ENCODE measurements around the gene LIMA1. TPM values are rescaled to one million over a fixed set of nuclear protein-coding genes. Genes with fewer than 3 reads are reported as not detected.
A peak's percentile ranks its signal among the peaks of the same experiment; 100 is the strongest.

LIMA1 gene
- total and polyA plus RNA-seq, 4 experiments from 2014 or later, result 4.9 to 14.9 (median 12.0) TPM

- H3K4me1 ChIP-seq (ENCODE audit: insufficient read depth, low read length), result no peaks in the 10 kb centered on the region
- Mint-ChIP-seq H3K27me3 (no peaks in the 10 kb centered on the region), H3K4me3 (no peak overlapping the region), H3K27ac (no peak overlapping the region), H3K9me3 (no peaks in the 10 kb centered on the region), H3K4me1 (peaks cover 0 to 4% (median 3%) of the 10 kb centered on the region in 4 donors), H3K36me3 (no peaks in the 10 kb centered on the region)
- H3K27me3 ChIP-seq (ENCODE audit: insufficient read depth, low read length), result no peaks in the 10 kb centered on the region
- DNase-seq, result no peak
- no peaks in the 10 kb centered on the region for H3K9me3 ChIP-seq (ENCODE audit: control insufficient read depth in 1 of 2, low read length in 2 of 2)
- intact Hi-C loops (cut with micrococcal nuclease), result no loop called here
- ChIA-PET POLR2A (ENCODE audit: partially characterized antibody) (no interaction called here), CTCF (ENCODE audit: partially characterized antibody) (no interaction called here)
- no peak overlapping the region for H3K27ac ChIP-seq (ENCODE audit: low read depth, low read length)
- no peaks in the 10 kb centered on the region for H3K36me3 ChIP-seq (ENCODE audit: insufficient read depth, low read length)
- no peak overlapping the region for H3K4me3 ChIP-seq (ENCODE audit: low read length in 2 of 2)
These were observed 53.1 kb downstream of the LIMA1 start for GRCh38 chr12:50230217-50230616.

- Mint-ChIP-seq H3K36me3 (no peaks in the 10 kb centered on the region), H3K4me3 (peak overlapping the region; percentile 57 to 86 (median 66)), H3K27me3 (no peaks in the 10 kb centered on the region), H3K27ac (peak overlapping the region in 6 of 7 donors; percentile 79 to 92 (median 88)), H3K9me3 (no peaks in the 10 kb centered on the region), H3K4me1 (peaks cover 15 to 23% (median 20%) of the 10 kb centered on the region in 4 donors)
- intact Hi-C loops (cut with micrococcal nuclease), result loop anchor here (1.0 to 5.0 kb wide), 3 partner anchors 8 to 178 kb away; partner anchors contain the start of genes COX14 and LARP4
- Histone ChIP-seq H3K27me3 (ENCODE audit: insufficient read depth, low read length) (no peaks in the 10 kb centered on the region), H3K4me1 (ENCODE audit: insufficient read depth, low read length) (peaks cover 31% of the 10 kb centered on the region), H3K9me3 (ENCODE audit: control insufficient read depth in 1 of 2, low read length in 2 of 2) (no peaks in the 10 kb centered on the region), H3K4me3 (ENCODE audit: low read length in 2 of 2) (no peak overlapping the region), H3K36me3 (ENCODE audit: insufficient read depth, low read length) (no peaks in the 10 kb centered on the region), H3K27ac (ENCODE audit: low read depth, low read length) (peak overlapping the region; percentile 36)
- ChIA-PET CTCF (ENCODE audit: partially characterized antibody) (interaction anchor here (0.6 to 1.9 kb wide), 2 partner anchors 12 to 60 kb away, joined by 3 to 5 read pairs; no protein-coding TSS in a partner anchor), POLR2A (ENCODE audit: partially characterized antibody) (interaction anchor here (1.1 to 5.7 kb wide), 3 partner anchors 12 to 59 kb away, joined by 4 to 88 read pairs (median 10); partner anchors contain the start of genes CERS5 and LIMA1)
- DNase-seq, result peak in 4 of 5 donors; percentile 33 to 83 (median 44)
These were observed 59.2 kb downstream of the LIMA1 start for GRCh38 chr12:50224026-50224692.

GRCh38 chr12:50222275-50222783 is 61.0 kb downstream of the LIMA1 start:
- Histone ChIP-seq H3K36me3 (ENCODE audit: insufficient read depth, low read length) (no peaks in the 10 kb centered on the region), H3K27me3 (ENCODE audit: insufficient read depth, low read length) (no peaks in the 10 kb centered on the region), H3K27ac (ENCODE audit: low read depth, low read length) (peak overlapping the region; percentile 75), H3K9me3 (ENCODE audit: control insufficient read depth in 1 of 2, low read length in 2 of 2) (no peaks in the 10 kb centered on the region), H3K4me1 (ENCODE audit: insufficient read depth, low read length) (peaks cover 41% of the 10 kb centered on the region), H3K4me3 (ENCODE audit: low read length in 2 of 2) (peak overlapping the region; percentile 68 to 81)
- H3K36me3 Mint-ChIP-seq, result peaks cover 0 to 2% of the 10 kb centered on the region in 2 donors
- intact Hi-C loops (cut with micrococcal nuclease), result loop anchor here (1.0 to 5.0 kb wide), 4 partner anchors 10 to 180 kb away; partner anchors contain the start of genes COX14 and LARP4
- no peak overlapping the region for H3K27ac Mint-ChIP-seq
- POLR2A ChIA-PET (ENCODE audit: partially characterized antibody), result interaction anchor here (0.6 to 5.7 kb wide), 12 partner anchors 9 to 1598 kb away, joined by 3 to 88 read pairs (median 3); partner anchors contain the start of genes CERS5, COX14 and LIMA1
- peaks cover 24 to 29% (median 27%) of the 10 kb centered on the region in 4 donors for H3K4me1 Mint-ChIP-seq
- DNase-seq, result peak; percentile 30 to 43 (median 32)
- H3K4me3 Mint-ChIP-seq, result no peak overlapping the region
- no peaks in the 10 kb centered on the region for H3K9me3 Mint-ChIP-seq
- CTCF ChIA-PET (ENCODE audit: partially characterized antibody), result interaction anchor here (1.1 to 3.1 kb wide), 5 partner anchors 11 to 135 kb away, joined by 4 to 35 read pairs (median 12); partner anchors contain the start of genes COX14 and LIMA1
- H3K27me3 Mint-ChIP-seq, result no peaks in the 10 kb centered on the region

GRCh38 chr12:50221228-50222008 is 61.9 kb downstream of the LIMA1 start:
- peaks cover 0 to 3% of the 10 kb centered on the region in 2 donors for H3K36me3 Mint-ChIP-seq
- H3K36me3 ChIP-seq (ENCODE audit: insufficient read depth, low read length), result no peaks in the 10 kb centered on the region
- no peaks in the 10 kb centered on the region for H3K27me3 Mint-ChIP-seq
- no peak for DNase-seq
- no peak overlapping the region for H3K27ac Mint-ChIP-seq
- ChIA-PET POLR2A (ENCODE audit: partially characterized antibody) (interaction anchor here (0.6 to 5.7 kb wide), 14 partner anchors 9 to 1031 kb away, joined by 3 to 88 read pairs (median 4); partner anchors contain the start of genes CERS5, COX14, LARP4 and LIMA1), CTCF (ENCODE audit: partially characterized antibody) (interaction anchor here (0.6 to 3.1 kb wide), 13 partner anchors 10 to 863 kb away, joined by 3 to 35 read pairs (median 4); partner anchors contain the start of genes COX14 and LIMA1)
- peaks cover 27 to 33% (median 30%) of the 10 kb centered on the region in 4 donors for H3K4me1 Mint-ChIP-seq
- peaks cover 49% of the 10 kb centered on the region for H3K4me1 ChIP-seq (ENCODE audit: insufficient read depth, low read length)
- H3K9me3 ChIP-seq (ENCODE audit: control insufficient read depth in 1 of 2, low read length in 2 of 2), result no peaks in the 10 kb centered on the region
- H3K4me3 ChIP-seq (ENCODE audit: low read length in 2 of 2), result peak overlapping the region; percentile 68 to 81
- intact Hi-C loops (cut with micrococcal nuclease), result loop anchor here (1.0 to 5.0 kb wide), 5 partner anchors 9 to 181 kb away; partner anchors contain the start of genes COX14, LARP4 and LIMA1
- no peaks in the 10 kb centered on the region for H3K27me3 ChIP-seq (ENCODE audit: insufficient read depth, low read length)
- peak overlapping the region; percentile 75 for H3K27ac ChIP-seq (ENCODE audit: low read depth, low read length)
- no peaks in the 10 kb centered on the region for H3K9me3 Mint-ChIP-seq
- H3K4me3 Mint-ChIP-seq, result no peak overlapping the region

- Histone ChIP-seq H3K9me3 (ENCODE audit: control insufficient read depth in 1 of 2, low read length in 2 of 2) (no peaks in the 10 kb centered on the region), H3K4me3 (ENCODE audit: low read length in 2 of 2) (peak overlapping the region in 1 of 2 donors; percentile 81), H3K36me3 (ENCODE audit: insufficient read depth, low read length) (no peaks in the 10 kb centered on the region), H3K27me3 (ENCODE audit: insufficient read depth, low read length) (no peaks in the 10 kb centered on the region), H3K27ac (ENCODE audit: low read depth, low read length) (peak overlapping the region; percentile 75), H3K4me1 (ENCODE audit: insufficient read depth, low read length) (peaks cover 49% of the 10 kb centered on the region)
- Mint-ChIP-seq H3K9me3 (no peaks in the 10 kb centered on the region), H3K4me1 (peaks cover 28 to 36% (median 32%) of the 10 kb centered on the region in 4 donors), H3K36me3 (peaks cover 0 to 3% of the 10 kb centered on the region in 2 donors), H3K27me3 (no peaks in the 10 kb centered on the region), H3K4me3 (peak overlapping the region in 3 of 8 donors; percentile 66 to 71 (median 69)), H3K27ac (peak overlapping the region in 6 of 7 donors; percentile 77 to 93 (median 89))
- ChIA-PET CTCF (ENCODE audit: partially characterized antibody) (interaction anchor here (1.3 to 3.1 kb wide), 8 partner anchors 9 to 149 kb away, joined by 3 to 35 read pairs (median 6); partner anchors contain the start of genes COX14 and LIMA1), POLR2A (ENCODE audit: partially characterized antibody) (interaction anchor here (0.6 to 5.7 kb wide), 9 partner anchors 8 to 136 kb away, joined by 3 to 88 read pairs (median 7); partner anchors contain the start of genes CERS5, COX14, LIMA1 and SMARCD1)
- DNase-seq, result peak in 1 of 5 donors; percentile 26
- intact Hi-C loops (cut with micrococcal nuclease), result loop anchor here (2.0 to 5.0 kb wide), 3 partner anchors 62 to 182 kb away; partner anchors contain the start of genes COX14, LARP4 and LIMA1
These were observed 62.8 kb downstream of the LIMA1 start for GRCh38 chr12:50220363-50220995.

GRCh38 chr12:50219544-50219943 is 63.8 kb downstream of the LIMA1 start:
- H3K4me3 ChIP-seq (ENCODE audit: low read length in 2 of 2), result no peak overlapping the region
- intact Hi-C loops (cut with micrococcal nuclease), result no loop called here
- no peaks in the 10 kb centered on the region for H3K27me3 Mint-ChIP-seq
- DNase-seq, result no peak
- H3K9me3 Mint-ChIP-seq, result no peaks in the 10 kb centered on the region
- no peaks in the 10 kb centered on the region for H3K36me3 ChIP-seq (ENCODE audit: insufficient read depth, low read length)
- peak overlapping the region in 6 of 7 donors; percentile 32 to 93 (median 82) for H3K27ac Mint-ChIP-seq
- peaks cover 29 to 40% (median 37%) of the 10 kb centered on the region in 4 donors for H3K4me1 Mint-ChIP-seq
- ChIA-PET CTCF (ENCODE audit: partially characterized antibody) (interaction anchor here (0.9 to 1.0 kb wide), 2 partner anchors 12 to 108 kb away, joined by 3 read pairs; partner anchors contain the start of gene COX14), POLR2A (ENCODE audit: partially characterized antibody) (no interaction called here)
- H3K36me3 Mint-ChIP-seq, result peaks cover 3 to 5% of the 10 kb centered on the region in 2 donors
- H3K9me3 ChIP-seq (ENCODE audit: control insufficient read depth in 1 of 2, low read length in 2 of 2), result no peaks in the 10 kb centered on the region
- no peak overlapping the region for H3K27ac ChIP-seq (ENCODE audit: low read depth, low read length)
- peak overlapping the region in 4 of 8 donors; percentile 38 to 71 (median 42) for H3K4me3 Mint-ChIP-seq
- H3K27me3 ChIP-seq (ENCODE audit: insufficient read depth, low read length), result no peaks in the 10 kb centered on the region
- peaks cover 54% of the 10 kb centered on the region for H3K4me1 ChIP-seq (ENCODE audit: insufficient read depth, low read length)
